Measurements from ENCODE around the gene INVS.
"Not testable (repeated sequence)": the region's sequence is repeated elsewhere in the genome, so short reads cannot be mapped to it uniquely, and the experiment has no call there.

INVS gene

DNA sequence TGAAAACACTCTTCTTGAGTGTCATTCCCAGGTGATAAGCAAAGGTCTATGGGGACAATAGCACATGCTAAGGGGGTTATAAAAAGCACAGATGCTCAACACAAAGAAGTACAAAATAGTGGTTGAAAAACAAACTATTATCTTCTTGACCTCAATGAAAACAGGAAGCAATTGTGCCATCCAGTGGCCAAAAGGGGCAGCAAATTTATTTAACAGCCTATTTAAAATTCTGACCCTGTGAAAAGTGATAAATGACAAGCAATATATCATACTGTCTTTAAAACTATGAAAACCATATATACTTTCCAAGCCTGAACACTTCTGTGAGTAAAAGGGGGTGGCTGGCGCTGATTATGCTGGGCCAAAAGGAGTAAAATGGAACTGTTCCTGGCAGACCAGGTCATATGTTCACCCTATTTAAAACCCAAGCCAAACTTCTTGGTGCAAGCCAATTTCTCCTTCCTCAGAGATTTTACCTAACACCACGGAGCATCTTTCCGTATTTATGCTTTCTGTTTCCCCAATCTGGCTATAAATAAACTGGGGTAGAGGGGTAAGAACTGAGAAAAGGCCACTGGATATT is 224.0 kb downstream of the INVS start:
- no peak for DNase-seq (ENCODE audit: low read depth in 3 of 3)

DNA sequence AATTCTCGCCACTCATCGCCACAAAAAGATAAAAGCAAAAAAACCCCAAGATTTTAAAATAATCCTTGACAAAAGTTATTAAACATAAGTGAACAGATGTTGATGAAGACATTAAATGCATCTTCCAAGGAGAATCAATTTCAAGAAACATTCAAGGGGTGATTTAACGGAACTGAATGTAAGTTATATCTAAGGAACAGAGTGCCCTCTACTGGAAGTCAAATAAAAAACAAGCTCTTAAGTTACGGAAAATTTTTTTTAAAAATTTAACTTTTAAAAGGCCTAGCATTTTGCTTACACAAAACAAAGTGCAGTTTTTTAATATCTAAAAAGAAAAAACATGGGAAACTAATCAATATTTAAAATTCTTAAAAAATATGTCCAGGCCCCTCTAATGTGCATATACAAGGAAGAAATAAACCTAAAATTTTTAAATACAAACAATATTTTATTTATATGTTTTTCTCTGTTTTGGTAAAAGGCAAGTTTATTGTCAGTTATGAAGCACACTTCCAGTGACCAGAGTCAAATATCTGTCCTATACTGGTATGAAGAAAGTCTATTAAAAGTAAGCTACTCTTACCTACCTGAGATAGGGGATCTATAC is 225.7 kb downstream of the INVS start:
- no peak for DNase-seq (ENCODE audit: low read depth in 3 of 3)

DNA sequence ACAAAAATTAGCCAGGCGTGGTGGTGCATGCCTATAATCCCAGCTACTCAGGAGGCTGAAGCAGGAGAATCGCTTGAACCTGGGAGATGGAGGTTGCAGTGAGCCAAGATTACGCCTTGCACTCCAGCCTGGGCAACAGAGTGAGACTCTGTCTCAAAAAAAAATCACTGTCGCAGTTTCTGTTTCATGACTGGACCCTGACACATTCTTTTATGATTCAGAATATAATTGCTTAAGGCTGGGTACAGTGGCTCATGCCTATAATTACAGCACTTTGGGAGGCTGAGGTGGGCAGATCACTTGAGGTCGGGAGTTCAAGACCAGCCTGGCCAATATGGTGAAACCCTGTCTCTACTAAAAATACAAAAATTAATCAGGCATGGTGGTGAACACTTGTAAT is 239.7 kb downstream of the INVS start:
- DNase-seq (ENCODE audit: low read depth in 3 of 3) = not testable (repeated sequence)

DNA sequence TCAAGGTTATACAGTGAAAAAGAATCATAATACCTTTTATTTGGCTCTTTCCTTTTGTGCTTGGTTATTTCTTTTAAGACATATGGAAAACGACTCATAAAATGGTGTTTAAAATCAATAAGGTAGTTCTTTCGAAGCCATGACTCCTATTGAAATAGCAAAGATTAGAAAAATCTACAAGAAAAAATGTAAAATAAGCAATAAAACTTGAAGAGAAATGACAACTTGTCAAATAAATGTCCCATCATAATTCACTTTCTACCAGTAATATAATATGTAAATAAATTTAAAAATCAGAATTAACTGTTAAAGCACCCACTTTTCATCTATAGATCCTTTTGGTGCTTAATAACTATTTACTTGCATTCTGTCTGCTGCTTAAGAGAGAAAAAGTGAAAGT is 241.2 kb downstream of the INVS start:
- no peak for DNase-seq (ENCODE audit: low read depth in 3 of 3)

DNA sequence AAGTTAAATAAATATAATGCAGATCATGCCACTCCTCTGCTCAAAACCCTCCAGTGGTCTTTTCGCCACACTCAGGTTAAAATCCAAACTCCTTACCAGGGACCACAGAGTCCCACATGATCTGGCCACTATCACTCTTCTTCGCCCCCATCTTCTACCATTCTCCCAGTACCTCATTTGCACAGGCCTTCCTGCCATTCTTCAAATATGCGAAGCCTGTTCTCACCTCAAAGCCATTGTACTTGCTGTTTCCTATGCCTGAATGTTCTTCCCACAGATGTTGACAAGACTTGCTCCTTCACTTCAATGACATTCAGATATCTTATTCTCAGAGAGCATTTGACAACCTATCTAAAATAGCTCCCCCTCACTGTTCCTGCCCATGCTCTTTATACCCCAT is 242.8 kb downstream of the INVS start:
- no peak for DNase-seq (ENCODE audit: low read depth in 3 of 3)

DNA sequence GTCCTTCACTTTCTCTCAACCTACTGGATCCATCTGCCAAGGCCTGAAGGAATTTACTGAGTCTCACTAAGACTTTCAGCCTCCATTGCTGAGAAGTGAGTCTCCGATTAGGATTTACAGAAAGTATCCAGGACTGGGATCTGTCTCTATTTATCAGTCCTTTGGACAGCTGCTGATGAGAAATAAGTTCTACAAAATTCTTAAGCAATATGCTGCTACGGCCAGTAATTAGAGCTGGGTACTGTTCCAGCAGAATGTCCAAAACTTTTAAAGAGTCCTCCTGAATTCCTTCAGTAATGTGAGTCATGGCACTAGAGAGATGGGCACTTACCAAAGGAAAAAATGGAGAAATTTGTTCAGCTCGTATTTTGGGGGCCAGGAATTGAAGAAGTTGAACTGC is 247.8 kb downstream of the INVS start:
- DNase-seq (ENCODE audit: low read depth in 3 of 3) = no peak

DNA sequence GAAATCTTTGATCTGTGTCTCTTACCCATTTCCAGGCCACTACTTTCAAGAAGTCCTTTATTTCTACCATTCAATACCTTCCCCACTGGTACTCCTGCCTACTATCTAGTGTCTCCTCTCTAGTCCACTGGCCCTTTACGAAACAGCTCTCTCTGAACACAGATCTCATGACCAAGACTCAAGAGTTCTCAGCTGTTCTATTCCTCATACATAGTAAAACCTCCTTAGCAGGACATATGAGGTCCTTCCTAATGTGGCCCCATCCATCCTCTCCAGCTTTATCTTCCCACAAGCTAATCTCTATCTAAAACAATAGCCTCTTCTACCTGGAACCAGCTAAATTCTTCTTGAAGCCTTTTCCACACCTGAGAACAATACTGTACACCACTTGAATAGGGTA is 251.1 kb downstream of the INVS start:
- DNase-seq (ENCODE audit: low read depth in 3 of 3) = no peak

All from stimulated activated CD4-positive, alpha-beta T cell treated with anti-CD3 and anti-CD28 coated beads, TNF-alpha, amount 100 ng/mL, for 4 hours (primary cell).